ENCODE data around the gene RERE. TPM values are rescaled to one million over a fixed set of nuclear protein-coding genes. Genes with fewer than 3 reads are reported as not detected.

The RERE gene
- total RNA-seq, 2 experiments from 2014 or later, result 73.1 to 211 TPM

GRCh38 chr1:8370046-8370881 lies 447.2 kb downstream of the RERE start:
- Histone ChIP-seq H3K79me2 (ENCODE audit: insufficient read depth, low read depth, low read length) (peaks cover 95% of the 10 kb centered on the region), H3K9me3 (ENCODE audit: low read length) (no peaks in the 10 kb centered on the region), H3K4me2 (ENCODE audit: low read length) (no peak overlapping the region), H3K4me1 (ENCODE audit: insufficient read depth, low read length, poor library complexity, severe bottlenecking) (peaks cover 29% of the 10 kb centered on the region), H3K4me3 (ENCODE audit: low read depth, low read length, poor library complexity, severe bottlenecking) (no peak overlapping the region), H3K27ac (ENCODE audit: low read depth, low read length, poor library complexity, severe bottlenecking) (no peak overlapping the region), H3K36me3 (ENCODE audit: insufficient read depth, low read length) (peaks cover 93% of the 10 kb centered on the region), H4K20me1 (ENCODE audit: insufficient read depth, low read length) (peaks cover 24% of the 10 kb centered on the region; the same call in 1 of the 2 replicates), H2AFZ (ENCODE audit: low read length) (no peak overlapping the region), H3K9me2 (ENCODE audit: insufficient read depth, low read length) (no peaks in the 10 kb centered on the region)
- intact Hi-C loops (cut with micrococcal nuclease; ENCODE audit: unreplicated experiment), result no loop called here
- TF ChIP-seq EZH2phosphoT487 (IDR thresholded peaks at IDR 0.05; ENCODE audit: borderline replicate concordance, low read depth, low read length) (no peak), CTCF (conservative IDR thresholded peaks at IDR 0.05; ENCODE audit: low read length) (no peak)
- DNase-seq (ENCODE audit: low spot score), result no peak
- BruUV-seq (replicated peaks), result no TSS peak
- CTCF ChIA-PET (ENCODE audit: unreplicated experiment), result interaction anchor here (0.6 kb wide), 1 partner anchor 1625 kb away, joined by 3 read pairs; no protein-coding TSS in a partner anchor
- POLR2A ChIA-PET, result interaction anchor here (0.6 to 0.8 kb wide), 2 partner anchors 18 to 102 kb away, joined by 3 read pairs; no protein-coding TSS in a partner anchor

- Histone ChIP-seq H3K36me3 (ENCODE audit: insufficient read depth, low read length) (peaks cover 92% of the 10 kb centered on the region), H3K4me1 (ENCODE audit: insufficient read depth, low read length, poor library complexity, severe bottlenecking) (peaks cover 29% of the 10 kb centered on the region), H3K79me2 (ENCODE audit: insufficient read depth, low read depth, low read length) (peaks cover 84% of the 10 kb centered on the region), H3K27ac (ENCODE audit: low read depth, low read length, poor library complexity, severe bottlenecking) (no peak overlapping the region), H3K4me3 (ENCODE audit: low read depth, low read length, poor library complexity, severe bottlenecking) (no peak overlapping the region), H3K4me2 (ENCODE audit: low read length) (no peak overlapping the region), H4K20me1 (ENCODE audit: insufficient read depth, low read length) (peaks cover 23% of the 10 kb centered on the region; the same call in 1 of the 2 replicates), H2AFZ (ENCODE audit: low read length) (no peak overlapping the region), H3K9me2 (ENCODE audit: insufficient read depth, low read length) (no peaks in the 10 kb centered on the region), H3K9me3 (ENCODE audit: low read length) (no peaks in the 10 kb centered on the region)
- intact Hi-C loops (cut with micrococcal nuclease; ENCODE audit: unreplicated experiment), result no loop called here
- BruUV-seq (replicated peaks), result no TSS peak
- ChIA-PET POLR2A (no interaction called here), CTCF (ENCODE audit: unreplicated experiment) (no interaction called here)
- TF ChIP-seq CTCF (conservative IDR thresholded peaks at IDR 0.05; ENCODE audit: low read length) (no peak), EZH2phosphoT487 (IDR thresholded peaks at IDR 0.05; ENCODE audit: borderline replicate concordance, low read depth, low read length) (no peak)
- no peak for DNase-seq (ENCODE audit: low spot score)
Measured at GRCh38 chr1:8368956-8369639, 448.3 kb downstream of the RERE start.

All from OCI-LY7 (cell line).